SKM-1 (cell line): ENCODE results near the gene ELOB.
"Not testable (repeated sequence)": the region's sequence is repeated elsewhere in the genome, so short reads cannot be mapped to it uniquely, and the experiment has no call there.

Experiments used
- DNase-seq: peaks from one replicate; lab custom pipeline; 2025; ENCODE audit not compliant: unreplicated experiment; lab: John Stamatoyannopoulos, UW

ELOB gene

GRCh38 chr16:2724088-2724676, 52.9 kb downstream of the ELOB start:
- DNase-seq: no peak

- not testable (repeated sequence) for DNase-seq
Measured at GRCh38 chr16:2721634-2722173, 55.4 kb downstream of the ELOB start.
